ENCODE measurements around the gene VSIR. TPM values are rescaled to one million over a fixed set of nuclear protein-coding genes. Genes with fewer than 3 reads are reported as not detected.
A peak's percentile ranks its signal among the peaks of the same experiment; 100 is the strongest.

The VSIR gene
- total RNA-seq, 2 donors from 2014 or later, result 41.2 to 42.8 TPM

- no peak for TF ChIP-seq CTCF (IDR thresholded peaks at IDR 0.05)
- Histone ChIP-seq H3K36me3 (no peaks in the 10 kb centered on the region), H3K4me1 (no peaks in the 10 kb centered on the region), H3K9ac (ENCODE audit: low read depth in 2 of 2, low read length in 2 of 2) (no peak overlapping the region), H3K27ac (no peak overlapping the region), H3K4me3 (no peak overlapping the region), H3K9me3 (no peaks in the 10 kb centered on the region), H3K27me3 (no peaks in the 10 kb centered on the region)
- intact Hi-C loops (cut with DNase I), result no loop called here
- DNase-seq, result no peak
Observed at GRCh38 chr10:71778071-71778825, 4.9 kb upstream of the VSIR start.

- Histone ChIP-seq H3K36me3 (no peaks in the 10 kb centered on the region), H3K27ac (no peak overlapping the region), H3K9me3 (no peaks in the 10 kb centered on the region), H3K4me3 (no peak overlapping the region), H3K4me1 (no peaks in the 10 kb centered on the region), H3K27me3 (no peaks in the 10 kb centered on the region), H3K9ac (ENCODE audit: low read depth in 2 of 2, low read length in 2 of 2) (no peak overlapping the region)
- intact Hi-C loops (cut with DNase I), result no loop called here
- TF ChIP-seq CTCF (IDR thresholded peaks at IDR 0.05), result no peak
- no peak for DNase-seq
Observed at GRCh38 chr10:71777213-71777985, 4.1 kb upstream of the VSIR start.

GRCh38 chr10:71776481-71776925 lies 3.2 kb upstream of the VSIR start:
- H3K36me3 ChIP-seq, result no peaks in the 10 kb centered on the region
- no peak overlapping the region for H3K9ac ChIP-seq (ENCODE audit: low read depth in 2 of 2, low read length in 2 of 2)
- no peaks in the 10 kb centered on the region for H3K9me3 ChIP-seq
- intact Hi-C loops (cut with DNase I), result no loop called here
- DNase-seq, result no peak
- H3K4me3 ChIP-seq, result no peak overlapping the region
- no peaks in the 10 kb centered on the region for H3K4me1 ChIP-seq
- H3K27ac ChIP-seq, result no peak overlapping the region
- no peaks in the 10 kb centered on the region for H3K27me3 ChIP-seq
- no peak for TF ChIP-seq CTCF (IDR thresholded peaks at IDR 0.05)

- H3K4me3 ChIP-seq, result no peak overlapping the region
- DNase-seq, result no peak
- no peaks in the 10 kb centered on the region for H3K36me3 ChIP-seq
- intact Hi-C loops (cut with DNase I), result loop anchor here (5.0 kb wide), 1 partner anchor 48 kb away; no protein-coding TSS in a partner anchor
- no peaks in the 10 kb centered on the region for H3K27me3 ChIP-seq
- no peaks in the 10 kb centered on the region for H3K4me1 ChIP-seq
- H3K27ac ChIP-seq, result peak overlapping the region; percentile 19
- TF ChIP-seq CTCF (IDR thresholded peaks at IDR 0.05), result no peak
- H3K9ac ChIP-seq (ENCODE audit: low read depth in 2 of 2, low read length in 2 of 2), result no peak overlapping the region
- H3K9me3 ChIP-seq, result no peaks in the 10 kb centered on the region
Observed at GRCh38 chr10:71774916-71775702, 1.8 kb upstream of the VSIR start.

GRCh38 chr10:71772832-71773220 lies 494 bp downstream of the VSIR start:
- peak overlapping the region; percentile 92 to 99 for H3K9ac ChIP-seq (ENCODE audit: low read depth in 2 of 2, low read length in 2 of 2)
- peak overlapping the region; percentile 92 for H3K27ac ChIP-seq
- DNase-seq, result no peak
- no peaks in the 10 kb centered on the region for H3K27me3 ChIP-seq
- peaks cover 8% of the 10 kb centered on the region for H3K4me1 ChIP-seq
- no peak for TF ChIP-seq CTCF (IDR thresholded peaks at IDR 0.05)
- no peaks in the 10 kb centered on the region for H3K9me3 ChIP-seq
- H3K4me3 ChIP-seq, result peak overlapping the region; percentile 80
- no peaks in the 10 kb centered on the region for H3K36me3 ChIP-seq
- intact Hi-C loops (cut with DNase I), result loop anchor here (5.0 kb wide), 1 partner anchor 46 kb away; no protein-coding TSS in a partner anchor

All from colonic mucosa (tissue), 4 donors.